Measurements from ENCODE around the gene LIN7B.
"Not testable (repeated sequence)": the region's sequence is repeated elsewhere in the genome, so short reads cannot be mapped to it uniquely, and the experiment has no call there.

LIN7B gene

GRCh38 chr19:49146408-49146770 is 32.2 kb downstream of the LIN7B start:
- not testable (repeated sequence) for DNase-seq

DNA sequence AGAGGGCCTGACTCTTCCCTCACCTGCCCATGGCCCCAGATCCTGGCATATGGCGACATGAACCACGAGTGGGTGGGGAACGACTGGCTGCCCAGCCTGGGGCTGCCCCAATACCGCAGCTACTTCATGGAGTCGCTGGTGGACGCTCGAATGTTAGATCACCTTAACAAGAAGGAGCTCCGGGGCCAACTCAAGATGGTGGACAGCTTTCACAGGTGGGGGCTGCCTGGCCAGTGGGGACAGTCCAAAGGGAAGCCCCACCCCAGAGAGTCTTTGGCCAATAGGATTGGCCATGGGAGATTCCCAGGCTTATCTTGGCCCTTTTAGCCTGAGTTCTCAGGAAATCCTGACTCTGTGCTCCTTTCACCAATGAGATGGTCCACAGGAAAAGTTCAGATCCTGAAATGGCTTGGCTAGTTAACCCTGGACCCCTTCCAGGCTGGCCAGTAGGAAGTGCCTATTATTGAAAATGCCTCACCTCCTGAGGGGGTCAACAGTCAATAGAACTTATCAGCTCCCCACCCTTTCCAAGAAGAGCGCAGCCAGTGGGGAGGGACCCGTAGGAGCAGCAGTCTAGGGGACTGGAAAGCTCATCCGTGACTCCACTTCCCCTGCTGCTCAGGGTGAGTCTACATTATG is 34.0 kb downstream of the LIN7B start:
- no peak for DNase-seq

- DNase-seq = peak; percentile 74 to 75
These were observed 34.8 kb downstream of the LIN7B start for GRCh38 chr19:49148784-49149651.

GRCh38 chr19:49149652-49150105 is 35.5 kb downstream of the LIN7B start:
- DNase-seq = no peak

- peak; percentile 31 to 46 for DNase-seq
These were observed 36.2 kb downstream of the LIN7B start for GRCh38 chr19:49150106-49150943.

DNA sequence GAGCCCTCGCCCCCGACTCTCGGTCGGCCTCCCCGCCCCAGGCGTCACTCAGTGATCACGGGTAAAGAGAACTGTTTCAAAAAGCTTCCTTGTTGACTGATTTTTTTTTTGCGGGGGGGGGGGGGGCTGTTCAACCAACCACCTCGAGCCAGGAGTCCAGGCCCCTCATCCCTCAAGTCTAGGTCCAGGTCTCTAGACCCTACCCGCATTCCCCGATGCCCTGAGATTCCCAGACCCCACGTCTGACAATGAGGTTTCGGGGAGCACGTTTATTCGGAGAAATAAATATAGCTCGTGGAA is 36.7 kb downstream of the LIN7B start:
- DNase-seq = no peak

DNA sequence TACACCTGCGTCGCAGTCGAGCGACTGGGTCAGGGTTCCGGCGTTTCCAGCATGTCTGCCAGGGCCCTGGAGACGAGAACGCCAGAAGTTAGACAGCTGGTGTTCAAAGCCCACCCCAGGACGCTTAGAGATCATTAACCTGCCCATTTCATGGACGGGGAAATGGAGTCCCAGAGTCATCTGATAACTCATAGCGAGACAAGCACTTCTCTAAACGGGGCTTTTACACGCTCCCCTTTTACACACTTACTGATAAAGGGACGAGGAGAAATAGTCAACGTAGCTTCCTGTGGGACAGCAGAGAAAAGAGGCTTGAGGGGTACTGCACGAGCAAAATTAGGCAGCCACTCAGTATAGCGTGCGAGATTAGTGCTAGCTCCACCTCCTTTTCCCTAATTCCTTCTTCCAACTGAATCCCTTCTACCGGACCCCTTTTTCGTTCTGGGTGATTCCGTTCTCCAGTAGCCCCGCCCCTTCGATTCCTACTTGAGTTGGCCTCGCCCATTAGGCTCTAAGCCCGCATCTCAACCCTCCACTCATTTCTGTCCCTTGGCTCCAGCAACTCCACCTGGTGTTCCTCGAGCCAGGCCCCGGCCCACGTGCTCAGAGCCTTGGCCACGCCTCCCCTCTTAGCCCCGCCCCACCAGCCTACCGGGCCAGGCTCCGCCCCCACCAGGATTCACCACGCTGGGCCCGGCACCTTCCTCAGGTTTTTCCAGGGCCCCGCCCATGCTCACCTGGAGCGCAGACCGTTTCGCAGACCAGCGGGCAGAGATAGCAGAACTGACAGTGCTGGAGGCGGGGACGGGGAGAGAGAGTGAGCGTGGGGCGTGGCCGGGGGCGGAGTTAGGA is 37.3 kb downstream of the LIN7B start:
- peak; percentile 17 to 31 for DNase-seq

GRCh38 chr19:49152119-49152550 is 38.0 kb downstream of the LIN7B start:
- no peak for DNase-seq

DNA sequence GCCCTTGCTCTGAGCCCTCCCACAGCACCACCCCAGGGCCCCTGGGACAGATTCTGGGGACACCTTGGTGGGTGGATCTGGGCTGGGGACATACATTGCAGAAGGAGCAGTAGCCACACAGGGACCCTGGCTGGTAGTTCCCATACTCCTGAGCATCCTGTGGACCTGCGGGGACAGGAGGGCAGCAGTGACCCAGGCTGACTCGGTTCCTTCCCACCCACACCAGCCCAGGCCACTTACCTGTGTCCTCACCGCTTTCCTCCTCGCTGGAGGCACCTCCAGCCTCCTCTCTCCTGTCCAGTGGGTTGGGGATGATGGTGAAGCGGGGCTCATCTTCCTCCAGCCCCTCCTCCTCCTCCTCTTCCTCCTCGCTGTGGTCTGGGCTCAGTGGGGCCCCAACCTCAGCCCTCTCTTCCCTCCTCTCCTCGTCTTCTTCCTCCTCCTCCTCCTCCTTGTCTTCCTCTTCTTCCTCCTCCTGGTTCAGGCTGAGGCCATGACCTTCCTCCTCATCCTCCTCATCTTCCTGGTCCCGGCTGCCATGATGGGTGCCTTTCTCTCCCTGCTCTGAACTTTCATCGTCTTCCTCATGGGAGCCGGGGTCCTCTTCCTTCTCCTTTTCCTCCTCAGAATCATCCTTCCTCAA is 39.1 kb downstream of the LIN7B start:
- no peak for DNase-seq

DNA sequence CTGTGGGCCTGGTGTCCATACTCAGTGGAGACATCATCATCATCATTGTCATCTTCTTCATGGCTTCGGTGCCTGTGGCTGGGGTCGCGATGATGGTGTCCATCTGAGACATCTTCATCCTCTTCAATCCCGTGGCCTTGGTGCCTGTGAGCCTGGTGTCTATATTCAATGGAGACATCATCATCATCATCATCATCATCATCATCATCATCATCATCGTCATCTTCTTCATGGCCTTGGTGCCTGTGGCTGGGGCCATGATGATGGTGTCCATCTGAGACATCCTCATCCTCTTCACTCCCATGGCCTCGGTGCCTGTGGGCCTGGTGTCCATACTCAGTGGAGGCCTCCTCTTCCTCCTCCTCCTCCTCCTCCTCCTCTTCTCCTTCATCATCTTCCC is 40.1 kb downstream of the LIN7B start:
- no peak for DNase-seq

DNA sequence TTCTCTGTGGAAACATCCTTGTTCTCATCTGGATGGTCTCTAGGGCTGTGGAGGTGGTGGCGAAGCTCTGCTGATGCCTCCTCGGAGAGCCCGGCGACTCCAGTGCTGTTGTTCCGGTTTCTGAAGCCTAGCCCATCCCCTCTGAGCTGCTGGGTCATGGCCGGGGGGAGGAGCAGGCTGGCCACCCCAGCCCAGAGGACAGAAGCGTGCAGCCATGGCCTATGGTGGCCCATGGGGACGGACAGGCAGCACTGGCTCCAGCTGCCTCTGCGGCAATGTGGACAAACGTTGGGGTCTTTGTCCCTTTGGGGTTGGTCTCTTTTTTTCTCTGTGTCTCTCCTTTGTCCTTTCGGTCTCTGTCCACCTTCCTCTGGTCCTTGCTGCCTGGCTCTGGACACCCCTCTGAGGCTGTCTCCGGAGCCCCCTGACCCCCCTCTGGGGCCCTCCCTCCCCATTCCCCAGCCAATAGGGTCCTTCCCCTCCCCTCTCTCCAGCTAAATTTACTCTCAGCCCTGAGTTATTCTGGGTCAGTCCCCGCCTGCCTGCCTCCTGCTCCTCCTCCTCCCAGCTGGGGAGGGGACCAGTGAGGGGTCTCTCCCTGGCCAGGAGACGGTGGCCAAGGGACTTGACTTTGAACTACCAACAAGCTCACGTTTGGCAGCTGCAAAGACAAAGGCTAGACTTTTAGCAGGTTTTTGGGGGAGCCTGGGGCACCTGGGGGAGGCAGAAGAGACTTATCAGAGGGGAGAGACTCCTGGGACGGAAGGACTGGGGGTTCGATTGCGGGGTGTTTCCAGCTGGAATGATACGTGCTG is 41.0 kb downstream of the LIN7B start, which contains the start of gene HRC:
Gene HRC, minus strand, starts transcription at position 392 of the 815 bp plus-strand sequence. Its CDS starts 159 bp downstream, at position 233.
- no peak for DNase-seq

DNA sequence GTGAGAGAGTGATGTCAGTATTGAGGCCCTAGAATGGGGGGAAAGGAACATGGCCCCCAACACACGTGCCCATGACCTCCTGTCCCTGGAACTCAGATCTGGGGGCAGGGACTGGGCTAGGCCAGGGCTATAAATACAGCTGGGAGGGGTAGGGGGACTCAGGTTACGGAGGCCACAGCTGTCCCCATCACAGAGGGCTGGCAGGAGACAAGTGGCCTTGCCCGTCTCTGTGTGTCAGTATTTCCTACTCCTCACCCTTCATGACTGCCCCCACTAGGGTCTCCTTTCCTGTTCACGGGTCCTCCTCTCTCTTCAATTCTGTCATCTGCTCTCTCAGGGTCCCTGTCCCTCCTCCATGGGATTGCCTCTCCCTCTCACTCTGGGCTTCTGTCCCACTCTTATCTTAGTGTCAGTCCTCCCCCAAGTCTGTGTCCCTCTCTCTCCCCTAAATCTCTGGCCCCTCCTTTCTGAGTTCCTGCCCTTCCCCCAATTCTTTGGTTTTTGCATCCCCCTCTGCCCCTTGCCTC is 41.7 kb downstream of the LIN7B start:
- DNase-seq = no peak

DNA sequence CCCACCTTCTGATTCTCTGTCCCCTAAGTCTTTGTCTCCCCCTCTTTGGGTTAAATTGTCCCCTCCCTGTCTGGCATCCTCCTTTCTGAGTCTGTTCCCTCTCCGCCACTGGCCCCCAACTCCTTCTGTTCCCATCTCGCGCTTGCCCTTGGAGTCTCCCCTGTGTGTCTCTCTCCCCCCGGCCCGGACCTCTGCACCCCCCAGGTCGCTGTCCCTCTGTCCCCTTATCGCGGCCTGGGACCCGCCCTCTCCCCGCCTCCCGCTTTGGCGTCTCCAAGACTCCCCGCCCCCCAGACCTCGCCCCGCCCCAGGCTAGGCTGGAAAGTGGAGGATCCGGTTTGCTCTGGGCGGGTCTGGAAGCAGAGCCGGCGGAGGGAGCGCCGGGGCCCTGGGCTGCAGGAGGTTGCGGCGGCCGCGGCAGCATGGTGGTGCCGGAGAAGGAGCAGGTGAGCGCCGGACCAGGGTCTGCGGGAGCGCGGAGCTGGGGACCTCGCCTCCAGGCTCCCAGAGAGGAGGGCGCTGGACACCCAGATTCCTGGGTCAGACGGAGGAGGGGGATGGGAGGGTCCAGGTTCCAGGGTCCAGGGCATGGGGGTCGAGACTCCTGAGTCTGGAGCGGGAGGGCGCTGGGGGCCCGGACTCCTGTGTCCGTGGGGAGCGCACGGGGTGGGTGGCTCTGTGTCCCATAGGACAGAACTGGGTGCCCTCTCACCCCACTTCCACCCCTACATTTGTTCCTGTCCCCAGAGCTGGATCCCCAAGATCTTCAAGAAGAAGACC is 43.5 kb downstream of the LIN7B start, which contains the start of gene TRPM4:
Gene TRPM4, plus strand, starts transcription at position 348 of the 780 bp plus-strand sequence. Its CDS starts 75 bp downstream, at position 423.
- DNase-seq = peak in 1 of 2 experiments; percentile 49

DNA sequence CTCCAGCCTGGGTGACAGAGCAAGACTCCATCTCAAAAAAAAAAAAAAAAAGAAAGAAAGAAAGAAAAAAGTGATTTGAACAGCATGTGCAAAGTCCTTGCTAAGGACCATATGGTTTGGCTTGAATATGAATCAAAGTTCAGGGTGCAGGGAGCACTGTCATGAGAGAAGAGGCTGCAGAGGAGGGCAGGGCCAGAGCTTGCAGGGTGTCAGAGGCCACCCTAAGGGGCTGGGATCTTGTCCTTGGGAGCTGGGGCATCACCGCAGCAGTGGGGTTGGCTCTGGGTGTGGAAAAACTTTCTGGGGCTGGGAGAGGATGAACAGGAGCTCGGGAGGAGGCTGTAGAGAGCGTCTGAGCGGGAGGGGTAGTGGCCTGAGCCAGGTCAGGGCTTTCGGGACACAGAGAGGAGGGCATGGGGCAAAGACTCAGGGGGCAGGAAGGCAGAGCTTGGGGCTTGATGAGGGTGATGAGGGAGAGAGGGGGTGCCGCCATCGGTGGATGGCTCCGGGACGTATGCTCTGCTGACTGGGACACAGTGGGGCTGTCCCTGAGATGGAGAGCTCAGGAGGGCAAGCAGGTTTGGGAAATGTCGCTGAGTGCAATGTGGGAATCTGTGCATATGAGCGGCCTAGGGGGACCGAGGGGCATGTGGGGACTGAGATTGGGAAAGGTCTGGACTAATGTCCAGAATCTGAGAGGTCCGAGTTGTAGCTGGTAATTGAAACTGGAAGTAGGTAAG is 46.5 kb downstream of the LIN7B start:
- no peak for DNase-seq

DNA sequence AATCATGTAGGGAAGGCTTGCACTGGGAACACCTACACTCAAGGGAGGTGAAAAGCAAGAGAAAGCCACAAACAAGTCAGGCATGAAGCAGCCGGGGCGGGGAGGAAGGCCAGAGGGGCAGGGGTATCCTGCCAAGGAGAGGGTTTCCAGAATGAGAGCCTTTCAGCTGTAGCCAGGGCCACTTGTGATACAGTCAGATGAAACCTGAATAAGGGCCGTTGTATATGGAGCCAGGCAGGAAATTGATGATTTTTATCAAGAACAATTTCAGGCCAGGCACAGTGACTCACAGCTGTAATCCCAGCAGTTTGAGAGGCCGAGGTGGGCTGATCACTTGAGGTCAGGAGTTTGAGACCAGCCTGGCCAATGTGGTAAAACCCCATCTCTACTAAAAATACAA is 47.8 kb downstream of the LIN7B start:
- DNase-seq = no peak

GRCh38 chr19:49165111-49165750 is 51.1 kb downstream of the LIN7B start:
- no peak for DNase-seq

GRCh38 chr19:49165865-49166301 is 51.7 kb downstream of the LIN7B start:
- no peak for DNase-seq

- no peak for DNase-seq
These were observed 53.8 kb downstream of the LIN7B start for GRCh38 chr19:49167857-49168409.

All from stimulated activated CD4-positive, alpha-beta T cell treated with anti-CD3 and anti-CD28 coated beads, Interleukin-4, amount 100 ng/mL, for 4 hours (primary cell).